PC-9 (cell line): ENCODE measurements around the gene CIAO2B.

Source experiments
- CTCF ChIP-seq: fragments of 200-600 bp; sonication (generic); conservative IDR thresholded peaks from 2 replicates; pipeline ENCODE4 v1.6.1; 2017; ENCODE audit warnings: mixed run types, antibody characterized with exemption, mild to moderate bottlenecking, moderate library complexity
- EZH2 ChIP-seq: fragments of 200-600 bp; sonication (generic); IDR thresholded peaks from 2 replicates; pipeline ENCODE4 v1.8.0; 2017; ENCODE audit warnings: antibody characterized with exemption, low read depth

DNA sequence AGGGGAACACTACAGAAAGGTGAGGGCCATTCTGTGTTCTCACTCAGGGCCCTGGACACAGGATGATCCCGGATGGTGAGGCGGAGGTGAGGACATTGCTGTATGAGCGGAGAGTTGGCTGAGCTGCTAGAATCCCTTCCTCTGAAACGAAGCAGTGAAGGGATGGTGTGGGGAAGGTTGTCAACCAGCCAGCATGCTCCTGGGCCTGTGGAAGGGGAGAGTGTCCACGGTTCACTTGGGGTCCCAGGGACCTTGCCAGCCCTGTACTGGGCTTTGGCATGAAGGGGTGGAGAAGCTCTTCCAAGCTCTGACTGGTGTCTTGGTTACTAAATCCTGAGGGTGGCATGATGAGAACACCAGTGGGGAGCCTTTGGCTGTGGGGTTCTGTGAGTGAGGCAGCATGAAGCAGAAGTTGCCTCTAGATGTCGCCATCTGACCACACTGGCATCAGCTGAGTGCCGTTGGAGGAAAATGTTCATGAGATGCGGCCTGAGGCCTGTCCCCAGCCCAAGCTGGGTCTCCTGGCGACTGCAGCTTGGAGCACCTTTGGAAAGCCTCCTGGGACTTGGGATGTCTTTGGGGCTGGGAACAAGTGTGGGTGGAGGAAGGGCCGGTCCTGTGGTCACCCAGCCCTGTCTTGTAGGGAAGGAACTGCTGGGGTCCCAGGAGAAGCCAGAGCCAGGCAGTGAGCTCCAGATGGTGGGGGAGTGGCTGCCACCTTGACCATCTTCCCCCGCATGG is 39.1 kb downstream of the CIAO2B start:
- TF ChIP-seq CTCF (peak; percentile 87), EZH2 (no peak)
